Measurements from ENCODE around the gene TLE3.

TLE3 gene

DNA sequence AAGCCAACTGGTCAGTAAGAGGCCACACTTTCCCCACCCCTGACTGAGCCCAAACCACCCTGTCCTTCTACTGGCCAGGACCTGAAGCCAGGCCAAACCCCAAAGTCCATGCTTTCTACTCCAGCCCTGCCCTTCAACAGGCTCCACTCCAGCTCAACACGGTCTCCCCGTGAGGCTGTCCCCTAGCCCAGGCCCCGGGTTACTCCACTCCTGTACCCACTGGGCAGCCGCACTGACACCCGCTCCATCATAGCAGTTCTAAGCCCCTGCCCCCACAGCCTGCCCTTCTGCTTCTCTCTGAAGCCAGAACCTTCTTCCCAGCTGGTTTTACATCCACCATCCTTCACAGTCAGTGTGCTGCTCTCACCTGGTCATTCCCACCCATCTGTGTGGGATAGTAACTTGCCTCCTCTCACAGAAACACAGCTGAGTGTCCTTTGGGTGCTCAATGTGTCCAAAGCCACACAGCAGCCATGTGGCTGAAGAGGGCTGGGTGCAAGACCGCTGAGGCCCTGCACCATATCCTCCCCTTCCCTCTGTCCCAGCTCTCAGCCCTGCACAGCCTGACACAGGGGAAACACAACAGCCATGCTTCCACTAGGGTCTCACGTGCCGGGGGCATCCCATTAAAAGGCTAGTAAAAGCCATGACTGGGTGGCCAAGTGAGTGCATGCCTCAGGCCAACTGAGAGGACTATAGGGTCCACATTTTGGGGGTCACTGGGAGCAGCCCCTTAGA lies 38.1 kb downstream of the TLE3 start:
- no peaks in the 10 kb centered on the region for H3K27me3 ChIP-seq (ENCODE audit: insufficient read depth, insufficient read length)
- H3K4me1 ChIP-seq (ENCODE audit: insufficient read depth, insufficient read length) = peaks cover 14% of the 10 kb centered on the region
- peaks cover 97% of the 10 kb centered on the region for H3K36me3 ChIP-seq (ENCODE audit: insufficient read depth, insufficient read length, low read length)
- no peak overlapping the region for H3K4me3 ChIP-seq (ENCODE audit: insufficient read length, low read depth)
- no peak overlapping the region for H3K9ac ChIP-seq (ENCODE audit: insufficient read length, low read depth)
- H3K9me3 ChIP-seq (ENCODE audit: insufficient read depth, low read length) = no peaks in the 10 kb centered on the region
- DNase-seq (ENCODE audit: low read depth, low spot score) = no peak
- TF ChIP-seq SUZ12 (IDR thresholded peaks at IDR 0.05; ENCODE audit: extremely low read depth, insufficient read depth, insufficient read length) (no peak), ZNF274 (IDR thresholded peaks at IDR 0.05; ENCODE audit: low read depth, low read length) (no peak), YY1 (IDR thresholded peaks at IDR 0.05; ENCODE audit: insufficient read depth, insufficient read length) (no peak)

DNA sequence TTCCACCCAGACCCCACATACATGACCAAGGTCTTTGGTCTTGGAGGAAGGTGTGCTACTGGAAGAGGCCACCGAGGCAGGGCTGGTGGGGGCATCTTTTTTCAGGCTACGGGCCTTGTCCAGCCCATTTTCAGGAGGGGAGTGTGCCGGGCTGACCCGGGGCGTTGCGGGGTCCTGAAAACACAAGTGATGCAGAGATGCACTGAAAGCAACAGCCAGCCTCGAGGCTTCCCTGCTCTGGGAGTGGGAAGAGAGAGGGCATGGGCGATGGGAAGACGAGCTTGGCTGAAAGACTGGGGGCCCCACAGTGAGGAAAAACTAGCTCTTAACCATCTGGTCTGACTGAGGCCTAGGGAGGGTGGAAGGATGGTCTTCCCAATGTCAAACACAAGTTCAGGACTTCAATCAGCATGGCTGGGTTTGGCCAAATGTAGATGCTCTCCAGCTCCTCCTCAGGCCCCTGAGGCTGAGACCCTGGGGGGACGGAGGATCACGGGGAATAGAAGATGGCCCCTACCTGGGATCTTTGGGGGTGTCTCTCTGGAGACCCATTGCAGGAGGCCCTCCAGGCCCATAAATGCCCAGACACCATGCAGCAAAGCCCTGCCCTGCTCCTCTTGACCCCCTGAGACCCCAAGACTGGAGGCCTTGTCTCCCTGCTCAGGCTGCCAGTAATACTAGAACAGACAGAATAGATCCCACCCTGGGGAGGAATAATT lies 38.9 kb downstream of the TLE3 start:
- no peak for TF ChIP-seq SUZ12 (IDR thresholded peaks at IDR 0.05; ENCODE audit: extremely low read depth, insufficient read depth, insufficient read length)
- no peak for TF ChIP-seq ZNF274 (IDR thresholded peaks at IDR 0.05; ENCODE audit: low read depth, low read length)
- no peak for TF ChIP-seq YY1 (IDR thresholded peaks at IDR 0.05; ENCODE audit: insufficient read depth, insufficient read length)
- Histone ChIP-seq H3K36me3 (ENCODE audit: insufficient read depth, insufficient read length, low read length) (peaks cover 97% of the 10 kb centered on the region), H3K4me1 (ENCODE audit: insufficient read depth, insufficient read length) (peaks cover 11% of the 10 kb centered on the region), H3K9ac (ENCODE audit: insufficient read length, low read depth) (no peak overlapping the region), H3K4me3 (ENCODE audit: insufficient read length, low read depth) (no peak overlapping the region), H3K27me3 (ENCODE audit: insufficient read depth, insufficient read length) (no peaks in the 10 kb centered on the region), H3K9me3 (ENCODE audit: insufficient read depth, low read length) (no peaks in the 10 kb centered on the region)
- DNase-seq (ENCODE audit: low read depth, low spot score) = no peak

DNA sequence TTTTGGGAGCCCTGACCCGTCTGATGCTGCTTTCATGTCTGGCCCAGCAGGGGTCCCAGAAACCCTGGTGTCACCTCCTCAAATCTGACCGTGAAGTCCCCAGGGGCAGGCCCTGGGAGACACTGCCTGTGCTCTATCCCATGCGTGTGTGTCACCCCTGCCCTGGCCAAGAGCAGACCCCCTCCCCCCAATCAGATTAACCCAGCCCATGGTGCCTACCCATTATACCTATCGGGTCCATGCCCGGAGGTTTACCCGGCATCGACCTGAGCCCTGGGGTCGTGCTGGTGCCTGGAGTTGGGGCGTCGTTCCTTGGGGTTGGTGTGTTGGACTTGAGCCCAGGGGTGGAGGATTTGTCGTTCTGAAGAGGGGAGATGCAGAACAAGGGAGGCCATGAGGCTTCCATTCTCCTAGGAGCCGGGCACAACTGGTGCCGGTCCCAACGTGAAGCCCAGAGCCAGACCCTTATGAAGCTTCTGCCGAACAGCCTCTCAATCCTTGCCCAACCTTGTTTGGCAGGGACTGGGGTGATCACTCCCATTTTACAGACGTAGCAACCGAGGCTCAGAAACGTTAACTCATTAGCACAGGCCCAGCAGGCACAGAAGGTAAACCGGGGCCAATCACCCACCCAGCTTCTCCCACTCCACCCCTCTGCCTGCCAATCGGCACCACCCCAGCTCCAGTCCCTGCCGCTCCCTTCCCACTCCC lies 39.6 kb downstream of the TLE3 start:
- H3K9ac ChIP-seq (ENCODE audit: insufficient read length, low read depth) = no peak overlapping the region
- no peaks in the 10 kb centered on the region for H3K27me3 ChIP-seq (ENCODE audit: insufficient read depth, insufficient read length)
- H3K4me3 ChIP-seq (ENCODE audit: insufficient read length, low read depth) = no peak overlapping the region
- peaks cover 97% of the 10 kb centered on the region for H3K36me3 ChIP-seq (ENCODE audit: insufficient read depth, insufficient read length, low read length)
- peaks cover 10% of the 10 kb centered on the region for H3K4me1 ChIP-seq (ENCODE audit: insufficient read depth, insufficient read length)
- no peak for DNase-seq (ENCODE audit: low read depth, low spot score)
- H3K9me3 ChIP-seq (ENCODE audit: insufficient read depth, low read length) = no peaks in the 10 kb centered on the region
- TF ChIP-seq SUZ12 (IDR thresholded peaks at IDR 0.05; ENCODE audit: extremely low read depth, insufficient read depth, insufficient read length) (no peak), ZNF274 (IDR thresholded peaks at IDR 0.05; ENCODE audit: low read depth, low read length) (no peak), YY1 (IDR thresholded peaks at IDR 0.05; ENCODE audit: insufficient read depth, insufficient read length) (no peak)

DNA sequence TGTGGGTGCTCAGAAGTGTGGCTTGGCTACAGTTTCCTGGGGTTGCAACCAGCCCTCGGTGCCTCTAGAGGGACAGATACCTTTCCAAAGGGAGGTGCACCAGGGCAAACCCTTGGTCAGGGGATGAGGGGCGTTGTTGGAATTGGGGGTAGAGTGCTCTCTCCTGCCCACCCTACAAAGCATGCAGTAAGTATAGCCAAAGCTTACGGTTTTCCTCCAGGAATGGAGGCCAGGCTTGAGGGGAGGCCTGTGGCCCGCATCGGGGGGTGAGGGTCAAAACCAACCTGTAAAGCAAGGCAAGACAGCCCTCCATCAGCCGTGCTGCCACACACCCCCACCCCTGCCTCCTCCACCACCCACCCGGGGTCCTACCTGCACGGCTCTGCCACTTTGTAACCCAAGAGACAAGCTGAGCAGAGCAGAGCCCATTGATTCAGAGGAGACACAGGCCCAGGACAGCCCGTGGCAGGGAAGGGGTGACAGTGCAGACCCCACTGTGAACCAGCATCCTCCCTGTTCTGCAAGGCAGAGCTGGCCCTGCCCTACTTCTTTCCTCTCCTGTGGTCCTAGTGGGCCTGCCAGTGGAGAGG lies 41.5 kb downstream of the TLE3 start:
- no peak for DNase-seq (ENCODE audit: low read depth, low spot score)
- Histone ChIP-seq H3K4me3 (ENCODE audit: insufficient read length, low read depth) (no peak overlapping the region), H3K36me3 (ENCODE audit: insufficient read depth, insufficient read length, low read length) (peaks cover 97% of the 10 kb centered on the region), H3K4me1 (ENCODE audit: insufficient read depth, insufficient read length) (peaks cover 12% of the 10 kb centered on the region), H3K27me3 (ENCODE audit: insufficient read depth, insufficient read length) (no peaks in the 10 kb centered on the region), H3K9me3 (ENCODE audit: insufficient read depth, low read length) (no peaks in the 10 kb centered on the region), H3K9ac (ENCODE audit: insufficient read length, low read depth) (no peak overlapping the region)
- TF ChIP-seq YY1 (IDR thresholded peaks at IDR 0.05; ENCODE audit: insufficient read depth, insufficient read length) (no peak), ZNF274 (IDR thresholded peaks at IDR 0.05; ENCODE audit: low read depth, low read length) (no peak), SUZ12 (IDR thresholded peaks at IDR 0.05; ENCODE audit: extremely low read depth, insufficient read depth, insufficient read length) (no peak)

DNA sequence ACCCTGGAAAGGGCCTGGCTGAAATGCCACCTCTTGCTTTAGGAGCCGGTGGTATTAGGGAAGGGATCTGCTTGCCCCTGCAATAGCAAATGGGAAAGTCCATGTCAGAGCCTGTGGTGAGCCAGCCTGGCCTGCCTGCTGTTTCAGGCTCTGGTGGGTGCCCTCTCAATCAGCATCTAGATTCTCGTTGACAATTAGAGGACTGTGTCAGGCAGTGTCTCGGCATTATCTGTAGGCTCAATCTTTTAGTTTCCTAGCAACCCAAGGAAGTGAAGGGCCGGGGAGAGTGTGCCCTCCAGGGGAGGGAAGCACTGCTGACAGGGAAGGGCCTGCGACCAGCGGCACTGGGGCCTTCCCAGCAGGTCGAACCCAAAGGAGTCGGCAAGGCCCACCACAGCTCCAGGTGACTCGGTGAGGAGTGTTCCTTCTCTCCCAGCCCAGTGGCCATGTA lies 42.1 kb downstream of the TLE3 start:
- H3K9me3 ChIP-seq (ENCODE audit: insufficient read depth, low read length) = no peaks in the 10 kb centered on the region
- H3K4me1 ChIP-seq (ENCODE audit: insufficient read depth, insufficient read length) = peaks cover 12% of the 10 kb centered on the region
- peaks cover 97% of the 10 kb centered on the region for H3K36me3 ChIP-seq (ENCODE audit: insufficient read depth, insufficient read length, low read length)
- DNase-seq (ENCODE audit: low read depth, low spot score) = no peak
- TF ChIP-seq ZNF274 (IDR thresholded peaks at IDR 0.05; ENCODE audit: low read depth, low read length) (no peak), YY1 (IDR thresholded peaks at IDR 0.05; ENCODE audit: insufficient read depth, insufficient read length) (no peak), SUZ12 (IDR thresholded peaks at IDR 0.05; ENCODE audit: extremely low read depth, insufficient read depth, insufficient read length) (no peak)
- H3K27me3 ChIP-seq (ENCODE audit: insufficient read depth, insufficient read length) = no peaks in the 10 kb centered on the region
- no peak overlapping the region for H3K4me3 ChIP-seq (ENCODE audit: insufficient read length, low read depth)
- no peak overlapping the region for H3K9ac ChIP-seq (ENCODE audit: insufficient read length, low read depth)

DNA sequence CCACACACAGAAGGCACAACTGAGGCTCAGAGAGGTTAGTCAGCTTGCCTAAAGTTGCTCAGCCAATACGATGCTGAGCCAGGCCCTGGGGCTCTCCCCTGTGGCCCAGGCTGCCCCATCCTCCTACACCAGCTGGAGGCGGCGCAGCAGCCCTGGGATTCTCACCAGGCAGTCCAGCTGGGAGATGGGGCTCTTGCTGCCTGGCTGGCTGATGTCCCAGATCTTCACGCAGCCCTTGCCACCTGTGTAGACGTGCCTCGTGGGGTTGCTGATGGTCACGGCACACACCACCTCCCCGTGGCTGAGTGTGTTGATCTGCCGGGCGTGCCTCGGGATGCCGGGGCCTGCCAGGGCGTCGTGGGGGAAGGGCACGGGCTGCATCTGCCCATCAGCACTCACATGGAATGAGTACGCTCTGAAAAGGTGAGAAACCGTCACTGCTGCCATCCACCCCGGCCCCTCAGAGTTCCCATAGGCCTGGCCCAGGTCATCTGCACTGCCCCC lies 42.8 kb downstream of the TLE3 start:
- peaks cover 12% of the 10 kb centered on the region for H3K4me1 ChIP-seq (ENCODE audit: insufficient read depth, insufficient read length)
- TF ChIP-seq SUZ12 (IDR thresholded peaks at IDR 0.05; ENCODE audit: extremely low read depth, insufficient read depth, insufficient read length) (no peak), ZNF274 (IDR thresholded peaks at IDR 0.05; ENCODE audit: low read depth, low read length) (no peak), YY1 (IDR thresholded peaks at IDR 0.05; ENCODE audit: insufficient read depth, insufficient read length) (no peak)

More for the DNA sequence above, 42.8 kb downstream of the TLE3 start:
- Histone ChIP-seq H3K27me3 (ENCODE audit: insufficient read depth, insufficient read length) (no peaks in the 10 kb centered on the region), H3K9ac (ENCODE audit: insufficient read length, low read depth) (no peak overlapping the region), H3K36me3 (ENCODE audit: insufficient read depth, insufficient read length, low read length) (peaks cover 97% of the 10 kb centered on the region), H3K9me3 (ENCODE audit: insufficient read depth, low read length) (no peaks in the 10 kb centered on the region), H3K4me3 (ENCODE audit: insufficient read length, low read depth) (no peak overlapping the region)
- no peak for DNase-seq (ENCODE audit: low read depth, low spot score)
